ENCODE results near the gene MKI67. TPM values are rescaled to one million over a fixed set of nuclear protein-coding genes. Genes with fewer than 3 reads are reported as not detected.

MKI67 gene
- total and polyA plus RNA-seq, 8 donors, result under 0.01 to 3.1 (median 0.47) TPM

GRCh38 chr10:128065881-128066534 is 60.2 kb downstream of the MKI67 start:
- H3K9me3 ChIP-seq, result no peaks in the 10 kb centered on the region
- no peak for DNase-seq
- no peak overlapping the region for H3K27ac ChIP-seq
- TF ChIP-seq CTCF (IDR thresholded peaks at IDR 0.05), result no peak
- no peak for FAIRE-seq
- no peak for ATAC-seq
- H3K4me3 ChIP-seq, result no peak overlapping the region
- no peaks in the 10 kb centered on the region for H3K4me1 ChIP-seq
- H3K27me3 ChIP-seq, result no peaks in the 10 kb centered on the region
- 75 to 86% methylated on average over 13 of the region's 13 CpGs for WGBS, 2 donors
- no peaks in the 10 kb centered on the region for H3K36me3 ChIP-seq
- intact Hi-C loops (cut with DNase I), result loop anchor here in 1 of 3 donors (5.0 kb wide), 1 partner anchor 344 kb away; no protein-coding TSS in a partner anchor

GRCh38 chr10:128064970-128065580 is 61.1 kb downstream of the MKI67 start:
- WGBS, 2 donors, result 47 to 62% methylated on average over 17 of the region's 17 CpGs
- H3K27ac ChIP-seq, result peak overlapping the region in 1 of 4 donors; percentile 55
- H3K36me3 ChIP-seq, result no peaks in the 10 kb centered on the region
- ATAC-seq (peak in 3 of 4 donors; percentile 10 to 16 (median 12)), FAIRE-seq (no peak), DNase-seq (no peak)
- H3K4me3 ChIP-seq, result no peak overlapping the region
- no peaks in the 10 kb centered on the region for H3K4me1 ChIP-seq
- intact Hi-C loops (cut with DNase I), result loop anchor here in 1 of 3 donors (5.0 kb wide), 1 partner anchor 343 kb away; no protein-coding TSS in a partner anchor
- H3K9me3 ChIP-seq, result no peaks in the 10 kb centered on the region
- no peaks in the 10 kb centered on the region for H3K27me3 ChIP-seq
- TF ChIP-seq CTCF (IDR thresholded peaks at IDR 0.05), result no peak

- Histone ChIP-seq H3K4me3 (no peak overlapping the region), H3K36me3 (no peaks in the 10 kb centered on the region), H3K27me3 (no peaks in the 10 kb centered on the region), H3K27ac (peak overlapping the region in 2 of 4 donors; percentile 55 to 61), H3K9me3 (no peaks in the 10 kb centered on the region), H3K4me1 (no peaks in the 10 kb centered on the region)
- 53 to 75% methylated on average over 11 of the region's 11 CpGs for WGBS, 2 donors
- DNase-seq (peak in 1 of 6 donors; percentile 56), FAIRE-seq (no peak), ATAC-seq (peak in 3 of 4 donors; percentile 48 to 70 (median 58))
- intact Hi-C loops (cut with DNase I), result no loop called here
- TF ChIP-seq CTCF (IDR thresholded peaks at IDR 0.05), result no peak
Measured at GRCh38 chr10:128064108-128064969, 61.9 kb downstream of the MKI67 start.

GRCh38 chr10:128063736-128064107 is 62.5 kb downstream of the MKI67 start:
- DNase-seq (no peak), FAIRE-seq (no peak), ATAC-seq (peak in 2 of 4 donors; percentile 7 to 8)
- intact Hi-C loops (cut with DNase I), result no loop called here
- peak overlapping the region in 2 of 4 donors; percentile 55 to 61 for H3K27ac ChIP-seq
- no peak overlapping the region for H3K4me3 ChIP-seq
- no peaks in the 10 kb centered on the region for H3K4me1 ChIP-seq
- H3K36me3 ChIP-seq, result no peaks in the 10 kb centered on the region
- TF ChIP-seq CTCF (IDR thresholded peaks at IDR 0.05), result no peak
- WGBS, 2 donors, result 67% methylated on average over 7 of the region's 7 CpGs
- no peaks in the 10 kb centered on the region for H3K9me3 ChIP-seq
- no peaks in the 10 kb centered on the region for H3K27me3 ChIP-seq

Data from pancreas (tissue), 10 donors.